Left ventricle myocardium inferior (tissue), 1 donor: Measurements from ENCODE around the gene MTTP. TPM values are rescaled to one million over a fixed set of nuclear protein-coding genes. Genes with fewer than 3 reads are reported as not detected.

Experiments
- DNase-seq: peaks from one replicate; pipeline ENCODE4 v3.0.0-alpha.2; 2020
- H3K27ac ChIP-seq: fragments of 200-600 bp; replicated peaks from 2 replicates; pipeline ENCODE4 v1.8.0; 2021
- H3K27me3 ChIP-seq: fragments of 200-600 bp; 2 replicates; pipeline ENCODE4 v1.8.0; 2021; ENCODE audit warnings: low read depth
- H3K36me3 ChIP-seq: fragments of 200-600 bp; 2 replicates; pipeline ENCODE4 v1.8.0; 2021
- H3K4me1 ChIP-seq: fragments of 200-600 bp; 2 replicates; pipeline ENCODE4 v1.8.0; 2021
- H3K4me3 ChIP-seq: fragments of 200-600 bp; 2 replicates; pipeline ENCODE4 v1.8.0; 2021; ENCODE audit warnings: mild to moderate bottlenecking, moderate library complexity
- H3K9me3 ChIP-seq: fragments of 200-600 bp; replicated peaks from 2 replicates; pipeline ENCODE4 v1.8.0; 2021
- intact Hi-C: fragments of 100-400 bp; cut with micrococcal nuclease; formaldehyde crosslinking; loops from one replicate; pipeline ENCODE4 v1.11.0; 2022
- total RNA-seq: library from RNA; stranded (reverse); fragmentation: NEBNext Ultra II Directional; extraction: Animal tissue kit (Norgen Biotek cat#: 25700); gene quantifications from one replicate; pipeline ENCODE4 v1.2.1, GENCODE V29; 2021
- TF ChIP-seq, protein P1 (sequence below): fragments of 200-600 bp; IDR thresholded peaks from 2 replicates; pipeline ENCODE4 v1.8.0; 2021; ENCODE audit warnings: antibody characterized with exemption, mild to moderate bottlenecking, borderline replicate concordance
- donor health status: DM: no; HTN: yes; CAD: no; lungs with severe emphysema.

MTTP gene
- total RNA-seq, 1 donor from 2014 or later: 3.7 TPM

GRCh38 chr4:99585516-99585915, 10.9 kb downstream of the MTTP start:
- intact Hi-C loops: no loop called here
- Histone ChIP-seq H3K27me3 (no peaks in the 10 kb centered on the region), H3K36me3 (no peaks in the 10 kb centered on the region), H3K4me1 (peaks cover 7% of the 10 kb centered on the region), H3K9me3 (no peaks in the 10 kb centered on the region), H3K4me3 (no peak overlapping the region), H3K27ac (no peak overlapping the region)
- TF ChIP-seq, protein P1, sequence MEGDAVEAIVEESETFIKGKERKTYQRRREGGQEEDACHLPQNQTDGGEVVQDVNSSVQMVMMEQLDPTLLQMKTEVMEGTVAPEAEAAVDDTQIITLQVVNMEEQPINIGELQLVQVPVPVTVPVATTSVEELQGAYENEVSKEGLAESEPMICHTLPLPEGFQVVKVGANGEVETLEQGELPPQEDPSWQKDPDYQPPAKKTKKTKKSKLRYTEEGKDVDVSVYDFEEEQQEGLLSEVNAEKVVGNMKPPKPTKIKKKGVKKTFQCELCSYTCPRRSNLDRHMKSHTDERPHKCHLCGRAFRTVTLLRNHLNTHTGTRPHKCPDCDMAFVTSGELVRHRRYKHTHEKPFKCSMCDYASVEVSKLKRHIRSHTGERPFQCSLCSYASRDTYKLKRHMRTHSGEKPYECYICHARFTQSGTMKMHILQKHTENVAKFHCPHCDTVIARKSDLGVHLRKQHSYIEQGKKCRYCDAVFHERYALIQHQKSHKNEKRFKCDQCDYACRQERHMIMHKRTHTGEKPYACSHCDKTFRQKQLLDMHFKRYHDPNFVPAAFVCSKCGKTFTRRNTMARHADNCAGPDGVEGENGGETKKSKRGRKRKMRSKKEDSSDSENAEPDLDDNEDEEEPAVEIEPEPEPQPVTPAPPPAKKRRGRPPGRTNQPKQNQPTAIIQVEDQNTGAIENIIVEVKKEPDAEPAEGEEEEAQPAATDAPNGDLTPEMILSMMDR: no peak
- DNase-seq: no peak

DNA sequence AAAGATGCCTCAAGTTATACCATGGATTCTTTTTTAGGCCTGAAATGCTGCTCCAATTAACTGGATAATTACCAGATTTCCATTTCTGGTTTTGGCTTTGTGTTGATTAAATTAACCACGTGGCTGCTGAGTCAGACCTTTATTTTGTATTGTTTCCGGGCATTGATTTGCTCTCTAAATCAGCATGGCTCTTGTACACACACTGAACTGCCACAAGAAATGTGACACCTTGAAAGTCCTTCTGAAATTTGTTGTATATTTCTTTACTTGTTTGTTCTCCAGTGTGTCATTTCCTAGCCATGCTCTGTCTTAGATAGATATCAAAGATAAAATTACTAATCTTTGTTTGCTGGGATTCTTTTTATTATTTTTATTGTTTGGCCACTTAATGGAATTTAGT, 11.7 kb downstream of the MTTP start:
- intact Hi-C loops: no loop called here
- Histone ChIP-seq H3K27me3 (no peaks in the 10 kb centered on the region), H3K4me3 (no peak overlapping the region), H3K4me1 (peaks cover 7% of the 10 kb centered on the region), H3K36me3 (no peaks in the 10 kb centered on the region), H3K27ac (no peak overlapping the region), H3K9me3 (no peaks in the 10 kb centered on the region)
- TF ChIP-seq, protein P1: no peak
- no peak for DNase-seq

GRCh38 chr4:99586797-99587196, 12.2 kb downstream of the MTTP start:
- H3K36me3 ChIP-seq: no peaks in the 10 kb centered on the region
- TF ChIP-seq, protein P1: no peak
- no peak for DNase-seq
- H3K27me3 ChIP-seq: no peaks in the 10 kb centered on the region
- H3K9me3 ChIP-seq: no peaks in the 10 kb centered on the region
- H3K4me3 ChIP-seq: no peak overlapping the region
- peaks cover 7% of the 10 kb centered on the region for H3K4me1 ChIP-seq
- no peak overlapping the region for H3K27ac ChIP-seq
- intact Hi-C loops: no loop called here

DNA sequence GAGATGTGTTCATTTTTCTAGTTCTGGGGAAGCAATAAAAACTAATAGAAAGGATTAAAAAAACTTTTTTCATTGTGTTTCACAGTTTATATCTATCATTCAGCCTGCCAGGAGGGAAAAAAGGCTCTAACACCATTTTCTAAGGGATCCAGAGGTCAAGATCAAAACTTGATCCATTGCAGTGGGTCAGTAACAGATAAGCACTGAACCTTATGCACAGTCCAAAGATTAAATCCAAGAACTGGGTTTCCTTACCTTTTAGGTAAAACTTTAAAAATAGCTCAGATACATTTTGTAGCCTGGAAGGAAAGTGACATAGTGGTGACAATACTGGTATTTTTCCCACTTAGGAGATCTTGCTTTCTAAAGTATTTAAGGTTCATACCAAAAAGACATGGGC, 12.7 kb downstream of the MTTP start:
- no peak for DNase-seq
- H3K4me1 ChIP-seq: peaks cover 7% of the 10 kb centered on the region
- H3K4me3 ChIP-seq: no peak overlapping the region
- H3K9me3 ChIP-seq: no peaks in the 10 kb centered on the region
- H3K27me3 ChIP-seq: no peaks in the 10 kb centered on the region
- no peak overlapping the region for H3K27ac ChIP-seq
- no peaks in the 10 kb centered on the region for H3K36me3 ChIP-seq
- intact Hi-C loops: no loop called here
- TF ChIP-seq, protein P1: no peak

DNA sequence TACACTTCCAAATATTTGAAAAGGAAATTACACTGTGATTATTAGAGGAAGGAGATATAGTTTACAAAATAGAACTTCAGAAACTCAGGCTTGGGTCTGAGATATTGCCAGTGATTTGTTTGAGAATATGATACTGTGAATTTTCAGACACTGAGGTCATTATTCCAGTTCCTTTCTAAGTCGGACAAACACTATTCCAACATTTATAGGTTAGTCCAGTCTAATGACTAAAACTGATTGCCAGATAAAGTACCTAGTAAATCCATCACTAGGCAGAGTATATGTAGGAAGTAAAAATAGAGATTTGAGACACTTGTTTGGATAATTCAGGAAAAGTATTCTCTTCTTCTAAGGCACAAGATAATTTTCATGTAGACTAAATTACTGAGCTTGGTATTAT, 13.2 kb downstream of the MTTP start:
- peaks cover 7% of the 10 kb centered on the region for H3K4me1 ChIP-seq
- no peak overlapping the region for H3K4me3 ChIP-seq
- TF ChIP-seq, protein P1: no peak
- H3K36me3 ChIP-seq: no peaks in the 10 kb centered on the region
- no peaks in the 10 kb centered on the region for H3K9me3 ChIP-seq
- DNase-seq: no peak
- H3K27ac ChIP-seq: no peak overlapping the region
- intact Hi-C loops: no loop called here
- H3K27me3 ChIP-seq: no peaks in the 10 kb centered on the region

DNA sequence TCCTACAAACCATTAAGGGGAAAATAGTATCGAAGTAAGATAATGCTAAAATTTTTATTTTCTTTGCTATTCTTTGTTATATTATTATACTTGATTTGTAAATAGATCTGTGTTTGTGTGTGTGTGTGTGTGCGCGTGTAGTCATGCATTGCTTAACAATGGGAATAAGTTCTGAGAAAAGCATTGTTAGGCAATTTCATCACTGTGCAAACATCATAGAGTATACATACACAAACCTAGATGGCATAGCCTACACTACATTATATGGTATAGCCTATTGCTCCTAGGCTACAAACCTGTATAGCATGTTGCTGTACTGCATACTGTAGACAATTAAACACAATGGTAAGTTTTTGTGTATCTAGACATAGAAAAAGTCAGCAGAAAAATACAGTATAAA, 17.1 kb downstream of the MTTP start:
- Histone ChIP-seq H3K4me1 (peaks cover 7% of the 10 kb centered on the region), H3K4me3 (no peak overlapping the region), H3K27me3 (no peaks in the 10 kb centered on the region), H3K9me3 (no peaks in the 10 kb centered on the region), H3K27ac (no peak overlapping the region), H3K36me3 (no peaks in the 10 kb centered on the region)
- DNase-seq: no peak
- TF ChIP-seq, protein P1: no peak
- intact Hi-C loops: no loop called here
